Epidermal melanocyte (primary cell): ENCODE results near the gene SLCO3A1.
A peak's percentile ranks its signal among the peaks of the same experiment; 100 is the strongest.
"Not testable (repeated sequence)": the region's sequence is repeated elsewhere in the genome, so short reads cannot be mapped to it uniquely, and the experiment has no call there.

ENCODE experiments used
- DNase-seq: peaks from one replicate; pipeline ENCODE4 v3.0.0; 2011; ENCODE audit warnings: low spot score; ENCODE audit not compliant: insufficient read length

SLCO3A1 gene

DNA sequence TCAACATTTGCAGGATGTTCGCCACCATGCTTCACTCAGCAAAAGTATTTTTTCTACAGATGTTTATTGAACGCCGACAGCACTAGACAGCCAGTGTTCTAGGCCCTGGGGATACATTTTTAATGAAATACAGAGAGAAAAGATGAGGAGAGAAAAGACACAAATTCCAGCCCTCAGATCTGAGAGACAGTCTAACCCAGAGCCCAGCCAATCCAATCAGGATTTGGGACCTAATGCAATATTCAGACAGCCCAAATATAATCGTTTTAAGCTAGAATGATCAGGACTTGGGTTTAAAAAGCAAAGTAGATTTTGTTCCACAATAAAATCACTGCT is 174.8 kb downstream of the SLCO3A1 start:
- DNase-seq, result no peak

GRCh38 chr15:92029767-92030166 is 176.3 kb downstream of the SLCO3A1 start:
- no peak for DNase-seq

- no peak for DNase-seq
Measured at GRCh38 chr15:92033314-92033713, 179.8 kb downstream of the SLCO3A1 start.

- DNase-seq, result no peak
Measured at GRCh38 chr15:92033723-92034122, 180.2 kb downstream of the SLCO3A1 start.

DNA sequence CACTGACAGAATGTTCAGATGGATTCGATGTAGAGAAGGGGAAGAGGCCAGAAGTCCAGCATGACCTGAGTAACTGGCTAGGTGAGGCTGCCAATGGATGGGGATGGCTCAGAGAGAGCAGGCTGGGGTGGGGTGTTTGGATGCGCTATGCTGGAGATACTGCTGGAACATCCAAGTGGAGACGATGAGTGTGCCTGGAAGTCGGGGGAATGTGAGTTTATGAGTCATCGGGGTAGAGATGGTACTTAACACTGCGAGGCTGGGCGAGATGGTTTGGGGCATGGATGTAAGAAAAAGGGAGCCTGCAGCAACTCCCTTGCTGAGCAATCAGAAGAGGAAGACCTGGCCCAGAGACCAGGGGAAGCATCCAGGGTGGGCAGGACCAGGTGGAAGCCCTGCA is 180.7 kb downstream of the SLCO3A1 start:
- DNase-seq, result no peak

DNA sequence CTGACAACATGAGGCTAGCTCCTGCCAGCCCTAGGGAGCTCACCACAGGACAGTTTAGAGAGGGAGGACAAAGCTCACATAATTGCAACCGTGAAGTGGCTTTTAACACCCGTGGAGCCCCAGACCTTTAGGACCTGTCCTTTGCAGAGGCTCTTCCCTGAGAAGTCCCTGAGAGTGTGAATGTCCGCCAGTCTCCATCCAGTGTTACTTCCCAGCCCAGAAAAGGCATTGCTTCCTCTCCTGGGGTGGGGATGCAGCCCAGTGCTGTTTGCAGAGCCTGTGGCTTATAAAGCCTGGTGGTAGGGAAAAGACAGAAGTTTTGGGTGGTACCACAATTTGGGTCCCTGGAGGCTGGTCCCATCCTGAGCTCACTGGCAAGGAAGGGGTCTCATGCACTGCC is 182.0 kb downstream of the SLCO3A1 start:
- DNase-seq, result no peak

GRCh38 chr15:92035961-92036360 is 182.5 kb downstream of the SLCO3A1 start:
- peak; percentile 28 for DNase-seq

GRCh38 chr15:92037491-92037890 is 184.0 kb downstream of the SLCO3A1 start:
- no peak for DNase-seq

GRCh38 chr15:92040350-92040749 is 186.8 kb downstream of the SLCO3A1 start:
- DNase-seq, result no peak

GRCh38 chr15:92041371-92041770 is 187.9 kb downstream of the SLCO3A1 start:
- no peak for DNase-seq

- no peak for DNase-seq
Measured at GRCh38 chr15:92043283-92043682, 189.8 kb downstream of the SLCO3A1 start.

DNA sequence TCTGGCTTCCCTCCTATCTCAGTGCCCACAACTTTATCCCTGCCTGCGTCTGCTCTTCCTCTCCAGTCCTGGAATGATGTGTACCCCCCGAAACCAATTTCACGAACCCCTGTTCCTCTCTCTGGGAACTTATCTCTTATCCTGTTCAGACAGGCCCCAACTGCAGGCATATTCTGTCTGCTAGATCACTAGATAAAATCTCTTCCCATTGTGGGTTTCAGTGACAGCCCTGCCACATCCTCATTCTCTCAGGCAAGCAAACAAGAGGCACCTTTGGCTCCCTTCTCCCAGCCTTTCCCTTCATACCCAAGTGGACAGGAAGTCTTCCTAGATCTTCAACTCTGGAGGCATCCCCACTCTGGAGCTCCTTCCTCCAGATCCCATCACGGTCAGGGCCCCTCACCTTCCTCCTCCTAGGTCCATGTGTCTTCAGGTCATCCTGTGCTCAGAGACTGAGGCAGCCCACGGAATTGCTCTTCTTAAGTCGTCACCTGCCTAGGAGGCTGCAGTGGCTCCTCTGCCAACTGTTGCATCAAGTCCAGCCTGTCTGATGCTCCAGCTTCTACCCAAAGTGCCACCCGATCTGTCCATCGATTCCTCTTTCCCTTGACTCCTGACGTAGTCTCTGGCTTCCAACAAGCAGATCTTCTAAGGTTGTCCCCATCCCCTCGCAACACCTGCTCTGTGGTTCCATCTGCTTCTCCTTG is 190.8 kb downstream of the SLCO3A1 start:
- no peak for DNase-seq

DNA sequence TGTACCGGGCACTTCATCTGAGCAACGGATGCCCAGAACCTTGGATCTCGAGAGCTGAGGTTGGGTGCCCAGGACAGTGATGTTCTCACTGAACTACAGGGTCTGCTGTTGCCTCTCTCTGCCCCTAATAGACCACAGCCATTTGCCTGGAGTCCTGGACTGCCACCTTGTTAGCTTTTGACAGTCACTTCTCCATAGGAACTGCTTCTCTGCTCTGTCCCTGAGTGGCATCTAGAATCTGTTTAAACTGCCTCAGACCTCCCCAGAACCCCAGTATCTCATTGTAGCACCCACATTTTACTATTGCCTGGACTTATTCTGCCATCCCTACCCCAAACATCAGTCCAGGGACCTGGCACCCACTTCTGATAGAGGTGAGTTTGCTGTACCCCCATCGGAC is 194.4 kb downstream of the SLCO3A1 start:
- DNase-seq, result no peak

DNA sequence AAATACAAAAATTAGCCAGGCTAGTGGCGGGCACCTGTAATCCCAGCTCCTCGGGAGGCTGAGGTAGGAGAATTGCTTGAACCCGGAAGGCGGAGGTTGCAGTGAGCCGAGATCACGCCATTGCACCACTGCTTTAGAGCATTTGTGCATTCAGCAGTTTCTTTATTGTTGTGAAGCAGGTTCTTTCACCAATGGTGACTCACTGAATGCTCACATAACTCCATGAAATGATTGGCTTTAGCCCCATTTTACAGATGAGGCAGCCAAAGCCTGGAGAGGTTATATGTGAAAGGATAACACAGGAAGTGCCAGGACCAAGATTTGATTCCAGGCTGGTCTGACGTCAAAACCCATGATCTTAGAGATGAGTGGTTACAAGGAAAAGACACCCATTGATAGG is 195.2 kb downstream of the SLCO3A1 start:
- no peak for DNase-seq

GRCh38 chr15:92049290-92049989 is 195.9 kb downstream of the SLCO3A1 start:
- no peak for DNase-seq

DNA sequence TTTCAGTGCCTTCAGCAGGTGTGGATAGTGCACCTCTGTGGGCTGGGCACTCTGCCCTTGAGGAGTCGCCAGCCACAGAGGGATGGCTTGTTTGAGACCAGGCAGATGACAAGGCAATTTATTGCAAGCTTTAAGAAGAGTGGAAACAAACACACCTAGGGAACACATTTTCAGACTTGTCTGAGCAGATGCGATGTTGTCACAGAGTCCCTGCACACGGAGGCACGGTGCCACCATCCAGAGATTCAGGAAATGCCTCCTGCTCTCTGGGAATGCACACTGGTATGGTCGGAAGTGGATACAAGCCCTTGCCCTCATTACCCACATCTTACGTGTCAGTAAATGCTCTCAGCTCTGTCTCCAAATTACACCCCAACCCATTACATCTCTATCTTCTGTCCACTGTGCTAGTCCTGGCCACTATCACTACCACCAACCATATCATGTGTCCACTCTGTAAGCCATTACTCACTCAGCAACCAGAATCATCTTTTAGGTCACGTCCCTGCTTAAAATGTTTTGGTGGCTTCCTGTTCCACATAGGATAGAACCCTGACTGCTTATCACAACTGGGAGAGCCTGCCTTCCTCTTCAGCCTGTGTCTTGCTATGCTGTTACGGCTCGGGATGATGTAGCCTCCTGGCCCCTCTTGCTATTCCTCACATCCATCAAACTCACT is 196.9 kb downstream of the SLCO3A1 start:
- DNase-seq, result no peak

DNA sequence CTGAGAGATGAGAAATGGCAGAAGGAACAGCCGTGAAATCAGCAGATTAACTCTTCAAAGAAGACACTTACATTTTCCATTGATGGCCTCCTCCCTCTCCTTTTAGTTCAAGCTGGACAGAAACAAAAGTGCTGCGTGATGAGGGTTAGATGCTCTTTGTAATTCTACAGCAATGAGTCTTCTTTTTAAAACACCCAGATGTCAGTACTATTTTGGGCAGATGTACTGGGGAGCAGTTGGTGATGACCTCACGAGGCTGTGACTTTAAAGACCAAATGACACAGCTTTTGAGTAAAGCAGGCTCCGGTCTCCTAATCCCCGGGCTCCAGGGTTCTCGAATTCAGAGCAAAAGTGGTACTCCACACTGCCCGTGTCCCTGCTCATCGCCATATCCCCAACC is 198.2 kb downstream of the SLCO3A1 start:
- no peak for DNase-seq

GRCh38 chr15:92053753-92054316 is 200.3 kb downstream of the SLCO3A1 start:
- DNase-seq, result no peak

DNA sequence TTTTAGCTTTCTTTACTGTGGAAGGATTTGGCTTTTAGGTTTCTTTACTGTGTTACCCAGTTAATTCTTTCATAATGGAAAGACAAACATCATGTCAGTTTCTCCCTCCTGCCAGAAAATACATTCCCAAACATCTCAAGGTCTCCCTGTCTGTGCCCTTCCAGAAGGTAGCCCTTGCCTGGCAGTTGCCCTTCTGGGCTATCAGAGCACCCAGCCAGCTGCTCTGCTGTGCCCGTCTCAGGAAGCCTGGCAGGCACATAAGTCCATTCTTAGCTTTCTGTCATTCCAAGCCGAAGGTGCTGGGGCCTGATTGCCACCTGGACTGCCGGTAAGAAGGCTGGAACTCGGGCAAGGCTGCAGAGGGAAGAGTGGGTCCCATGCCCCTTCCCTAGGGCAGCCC is 203.4 kb downstream of the SLCO3A1 start:
- DNase-seq, result no peak

GRCh38 chr15:92059036-92059970 is 205.8 kb downstream of the SLCO3A1 start:
- no peak for DNase-seq

GRCh38 chr15:92059971-92060311 is 206.4 kb downstream of the SLCO3A1 start:
- DNase-seq, result not testable (repeated sequence)
